Muscle of arm (tissue), 12 donors: ENCODE data around the gene MIA2. TPM values are rescaled to one million over a fixed set of nuclear protein-coding genes. Genes with fewer than 3 reads are reported as not detected.

ENCODE experiments used
- DNase-seq: peaks from one replicate; pipeline ENCODE4 v3.0.0-alpha.2; 2013
- polyA plus RNA-seq, 12 donors: library from polyadenylated mRNA; unstranded; fragments of 120-200 nt; gene quantifications; one replicate each; pipeline ENCODE4 v1.2.1, GENCODE V29; 2013; ENCODE audit not compliant: insufficient read length in 12 of 12

Gene MIA2
- polyA plus RNA-seq, 12 donors: 15.8 to 31.4 (median 18.7) TPM; not detected in 1

DNA sequence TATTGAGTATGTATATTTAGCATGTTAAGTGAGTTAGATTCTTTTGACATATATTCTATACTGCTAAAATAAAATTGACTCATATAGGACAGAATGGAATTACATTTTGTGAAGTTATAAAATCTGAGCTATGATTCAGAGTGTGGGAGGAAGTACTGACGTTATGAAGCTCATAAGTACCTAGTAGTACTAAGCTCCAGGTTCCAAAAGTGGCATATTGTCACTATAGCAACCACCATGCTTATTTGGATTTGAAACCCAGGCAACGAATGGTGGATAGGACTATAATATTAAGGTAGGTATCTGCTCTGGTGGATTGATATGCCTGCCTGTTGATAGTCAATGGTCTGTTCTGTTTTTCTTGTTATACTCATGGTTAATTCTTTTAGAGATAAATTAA lies 200.7 kb downstream of the MIA2 start:
- no peak for DNase-seq

DNA sequence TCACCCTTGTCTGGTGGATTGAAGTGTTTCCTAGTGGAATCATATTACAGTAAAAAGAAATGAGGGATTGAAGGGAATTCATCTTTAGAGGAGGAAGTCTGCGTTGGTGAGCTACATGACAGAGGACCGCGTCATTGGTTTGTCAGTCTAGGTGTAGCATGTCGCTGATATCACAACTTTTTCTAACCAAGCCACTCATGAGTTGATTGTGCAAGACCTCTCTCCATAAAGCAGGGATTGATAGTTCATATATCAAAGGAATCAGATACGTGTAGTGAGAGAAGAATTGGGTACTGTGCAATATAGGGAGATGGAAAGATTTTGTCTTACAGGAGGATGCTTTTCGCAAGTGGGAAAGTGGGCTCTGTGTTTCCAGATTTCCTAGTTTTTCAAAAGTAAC lies 201.5 kb downstream of the MIA2 start:
- DNase-seq: no peak

Other genes with a start within 250 kb of the MIA2 start
- gene SEC23A, start 130.7 kb upstream of the MIA2 start, polyA plus RNA-seq: 100 to 1,000 TPM in 2 of 12 donors, 10 to 100 TPM in 9, not detected in 1; 65.7 to 107 (median 89.9) TPM
- gene GEMIN2, start 119.6 kb upstream of the MIA2 start, polyA plus RNA-seq: 10 to 100 TPM in 10 of 12 donors, not detected in 2; 12.4 to 23.5 (median 20.2) TPM
- 10 to 100 TPM in 11 of 12 donors, not detected in 1; 21.2 to 43.2 (median 27.7) TPM for gene TRAPPC6B, start 63.6 kb upstream of the MIA2 start, polyA plus RNA-seq
- gene PNN, start 58.7 kb upstream of the MIA2 start, polyA plus RNA-seq: 100 to 1,000 TPM in 6 of 12 donors, 10 to 100 TPM in 5, not detected in 1; 67.3 to 236 (median 100) TPM
- gene FBXO33, start 198.5 kb downstream of the MIA2 start, polyA plus RNA-seq: 10 to 100 TPM in 1 of 12 donors, 1 to 10 TPM in 10, not detected in 1; 4.0 to 10.6 (median 5.1) TPM